Activated CD4-positive, alpha-beta memory T cell treated with anti-CD3 and anti-CD28 coated beads, Interleukin-2, amount 10 ng/mL, durations not matched to agents 7 days and 5 days (primary cell): Measurements from ENCODE around the gene SUOX. TPM values are rescaled to one million over a fixed set of nuclear protein-coding genes. Genes with fewer than 3 reads are reported as not detected.

Experiments
- CTCF ChIA-PET: fragments of 350-600 bp; sonication (Branson Sonifier 250); formaldehyde crosslinking; loops from one replicate; lab custom pipeline; 2021; ENCODE audit warnings: antibody characterized with exemption, inconsistent platforms; lab: Charles Lee
- POLR2A ChIA-PET: fragments of 350-600 bp; sonication (Branson Sonifier 250); formaldehyde crosslinking; loops from one replicate; lab custom pipeline; 2021; ENCODE audit warnings: antibody characterized with exemption; lab: Charles Lee
- DNase-seq: peaks from one replicate; pipeline ENCODE4 v3.0.0-alpha.2; 2020
- H3K27ac Mint-ChIP-seq: one replicate; pipeline ENCODE4 v1.8.0; 2021; ENCODE audit warnings: mild to moderate bottlenecking, mixed read lengths
- H3K27me3 Mint-ChIP-seq: one replicate; pipeline ENCODE4 v1.8.0; 2021; ENCODE audit warnings: mixed read lengths
- H3K36me3 Mint-ChIP-seq: one replicate; pipeline ENCODE4 v1.8.0; 2021; ENCODE audit warnings: low read depth, mixed read lengths
- H3K4me1 Mint-ChIP-seq: one replicate; pipeline ENCODE4 v1.8.0; 2021; ENCODE audit warnings: mixed read lengths
- H3K4me3 Mint-ChIP-seq: one replicate; pipeline ENCODE4 v1.8.0; 2021; ENCODE audit warnings: mild to moderate bottlenecking, mixed read lengths
- H3K9me3 Mint-ChIP-seq: one replicate; pipeline ENCODE4 v1.8.0; 2021; ENCODE audit warnings: mixed read lengths
- total RNA-seq, 2 experiments: library from RNA; stranded (reverse); gene quantifications; one replicate each; pipeline ENCODE4 v1.2.3, GENCODE V29; 2021

Gene SUOX
- total RNA-seq, 2 experiments from 2014 or later: 4.2 to 5.3 TPM

- ChIA-PET POLR2A (interaction anchor here (0.8 to 2.8 kb wide), 9 partner anchors 13 to 441 kb away, joined by 3 to 20 read pairs (median 4); partner anchors contain the start of genes IKZF4, RAB5B, RNF41 and TIMELESS), CTCF (interaction anchor here (1.0 to 3.3 kb wide), 7 partner anchors 11 to 111 kb away, joined by 3 to 20 read pairs (median 5); partner anchors contain the start of genes IKZF4 and SUOX)
- peak; percentile 73 for DNase-seq
- Mint-ChIP-seq H3K4me3 (peak overlapping the region; percentile 86), H3K4me1 (peaks cover 29% of the 10 kb centered on the region), H3K9me3 (no peaks in the 10 kb centered on the region), H3K27me3 (no peaks in the 10 kb centered on the region), H3K36me3 (peaks cover 5% of the 10 kb centered on the region), H3K27ac (peak overlapping the region; percentile 74)
Measured at GRCh38 chr12:56007564-56008559, 10.8 kb downstream of the SUOX start.

GRCh38 chr12:56010111-56010570, 13.1 kb downstream of the SUOX start:
- no peak overlapping the region for H3K4me3 Mint-ChIP-seq
- no peaks in the 10 kb centered on the region for H3K36me3 Mint-ChIP-seq
- no peak overlapping the region for H3K27ac Mint-ChIP-seq
- H3K9me3 Mint-ChIP-seq: no peaks in the 10 kb centered on the region
- no peaks in the 10 kb centered on the region for H3K27me3 Mint-ChIP-seq
- no peak for DNase-seq
- POLR2A ChIA-PET: interaction anchor here (0.7 to 1.2 kb wide), 4 partner anchors 10 to 266 kb away, joined by 3 to 5 read pairs (median 4); partner anchors contain the start of genes IKZF4 and RAB5B
- H3K4me1 Mint-ChIP-seq: peaks cover 34% of the 10 kb centered on the region
- CTCF ChIA-PET: interaction anchor here (0.7 to 3.1 kb wide), 4 partner anchors 14 to 68 kb away, joined by 3 to 18 read pairs (median 3); partner anchors contain the start of gene SUOX

- H3K27ac Mint-ChIP-seq: no peak overlapping the region
- H3K27me3 Mint-ChIP-seq: no peaks in the 10 kb centered on the region
- DNase-seq: no peak
- no peaks in the 10 kb centered on the region for H3K9me3 Mint-ChIP-seq
- no peak overlapping the region for H3K4me3 Mint-ChIP-seq
- POLR2A ChIA-PET: interaction anchor here (0.8 to 1.3 kb wide), 2 partner anchors 9 to 72 kb away, joined by 3 read pairs; partner anchors contain the start of gene IKZF4
- no peaks in the 10 kb centered on the region for H3K36me3 Mint-ChIP-seq
- H3K4me1 Mint-ChIP-seq: peaks cover 36% of the 10 kb centered on the region
- CTCF ChIA-PET: interaction anchor here (1.4 to 3.1 kb wide), 2 partner anchors 15 to 18 kb away, joined by 7 to 18 read pairs; partner anchors contain the start of gene SUOX
Measured at GRCh38 chr12:56011509-56012090, 14.5 kb downstream of the SUOX start.

- H3K36me3 Mint-ChIP-seq: peaks cover 2% of the 10 kb centered on the region
- POLR2A ChIA-PET: interaction anchor here (1.1 kb wide), 1 partner anchor 24 kb away, joined by 3 read pairs; no protein-coding TSS in a partner anchor
- no peak overlapping the region for H3K27ac Mint-ChIP-seq
- no peaks in the 10 kb centered on the region for H3K9me3 Mint-ChIP-seq
- no peak for DNase-seq
- no peaks in the 10 kb centered on the region for H3K27me3 Mint-ChIP-seq
- H3K4me3 Mint-ChIP-seq: no peak overlapping the region
- CTCF ChIA-PET: interaction anchor here (1.6 to 1.8 kb wide), 2 partner anchors 16 to 18 kb away, joined by 6 to 7 read pairs; no protein-coding TSS in a partner anchor
- H3K4me1 Mint-ChIP-seq: peaks cover 27% of the 10 kb centered on the region
Measured at GRCh38 chr12:56013482-56013881, 16.4 kb downstream of the SUOX start.

GRCh38 chr12:56014205-56014604, 17.1 kb downstream of the SUOX start:
- CTCF ChIA-PET: interaction anchor here (1.6 to 1.8 kb wide), 2 partner anchors 15 to 19 kb away, joined by 6 to 7 read pairs; no protein-coding TSS in a partner anchor
- H3K4me1 Mint-ChIP-seq: peaks cover 24% of the 10 kb centered on the region
- peaks cover 4% of the 10 kb centered on the region for H3K36me3 Mint-ChIP-seq
- no peaks in the 10 kb centered on the region for H3K9me3 Mint-ChIP-seq
- no peak overlapping the region for H3K4me3 Mint-ChIP-seq
- H3K27me3 Mint-ChIP-seq: no peaks in the 10 kb centered on the region
- DNase-seq: no peak
- no peak overlapping the region for H3K27ac Mint-ChIP-seq
- POLR2A ChIA-PET: interaction anchor here (1.1 kb wide), 1 partner anchor 23 kb away, joined by 3 read pairs; no protein-coding TSS in a partner anchor

- CTCF ChIA-PET: interaction anchor here (1.4 kb wide), 1 partner anchor 21 kb away, joined by 7 read pairs; no protein-coding TSS in a partner anchor
- H3K27me3 Mint-ChIP-seq: no peaks in the 10 kb centered on the region
- DNase-seq: no peak
- no peak overlapping the region for H3K27ac Mint-ChIP-seq
- no peak overlapping the region for H3K4me3 Mint-ChIP-seq
- H3K36me3 Mint-ChIP-seq: peaks cover 11% of the 10 kb centered on the region
- H3K4me1 Mint-ChIP-seq: peaks cover 39% of the 10 kb centered on the region
- POLR2A ChIA-PET: interaction anchor here (0.8 kb wide), 1 partner anchor 21 kb away, joined by 3 read pairs; no protein-coding TSS in a partner anchor
- no peaks in the 10 kb centered on the region for H3K9me3 Mint-ChIP-seq
Measured at GRCh38 chr12:56017181-56017580, 20.1 kb downstream of the SUOX start.

GRCh38 chr12:56018356-56018755, 21.3 kb downstream of the SUOX start:
- H3K27ac Mint-ChIP-seq: no peak overlapping the region
- no peak for DNase-seq
- H3K36me3 Mint-ChIP-seq: peaks cover 11% of the 10 kb centered on the region
- H3K27me3 Mint-ChIP-seq: no peaks in the 10 kb centered on the region
- peaks cover 50% of the 10 kb centered on the region for H3K4me1 Mint-ChIP-seq
- H3K9me3 Mint-ChIP-seq: no peaks in the 10 kb centered on the region
- ChIA-PET CTCF (interaction anchor here (1.4 to 1.8 kb wide), 2 partner anchors 11 to 22 kb away, joined by 7 to 8 read pairs; no protein-coding TSS in a partner anchor), POLR2A (interaction anchor here (1.0 kb wide), 1 partner anchor 21 kb away, joined by 3 read pairs; no protein-coding TSS in a partner anchor)
- no peak overlapping the region for H3K4me3 Mint-ChIP-seq

GRCh38 chr12:56020423-56021184, 23.5 kb downstream of the SUOX start, which contains the start of gene IKZF4:
IKZF4 (plus strand) TSS chr12:56021043; CDS start chr12:56021494, 451 bp downstream.
- Mint-ChIP-seq H3K9me3 (no peaks in the 10 kb centered on the region), H3K4me3 (peak within 1 kb of the TSS; percentile 98)
- peak; percentile 32 for DNase-seq

GRCh38 chr12:56021889-56022497, 24.9 kb downstream of the SUOX start:
- Mint-ChIP-seq H3K4me3 (peak overlapping the region; percentile 98), H3K36me3 (peaks cover 28% of the 10 kb centered on the region), H3K4me1 (peaks cover 51% of the 10 kb centered on the region), H3K27me3 (no peaks in the 10 kb centered on the region), H3K9me3 (no peaks in the 10 kb centered on the region), H3K27ac (peak overlapping the region; percentile 94)
- no peak for DNase-seq
- POLR2A ChIA-PET: interaction anchor here (0.9 to 3.6 kb wide), 11 partner anchors 11 to 96 kb away, joined by 3 to 20 read pairs (median 6); partner anchors contain the start of genes PA2G4, RAB5B and ZC3H10
- CTCF ChIA-PET: interaction anchor here (1.5 to 4.9 kb wide), 4 partner anchors 13 to 283 kb away, joined by 4 to 32 read pairs (median 6); partner anchors contain the start of gene SUOX

More at GRCh38 chr12:56020423-56021184, 23.5 kb downstream of the SUOX start, which contains the start of gene IKZF4:
- ChIA-PET CTCF (interaction anchor here (1.0 to 4.9 kb wide), 7 partner anchors 9 to 282 kb away, joined by 3 to 32 read pairs (median 4); partner anchors contain the start of genes SUOX and ZC3H10), POLR2A (interaction anchor here (0.6 to 3.6 kb wide), 14 partner anchors 9 to 96 kb away, joined by 3 to 20 read pairs (median 4); partner anchors contain the start of gene PA2G4)
- H3K27me3 Mint-ChIP-seq: no peaks in the 10 kb centered on the region
- H3K27ac Mint-ChIP-seq: peak within 1 kb of the TSS; percentile 94
- H3K4me1 Mint-ChIP-seq: peaks cover 55% of the 10 kb centered on the region
- peaks cover 21% of the 10 kb centered on the region for H3K36me3 Mint-ChIP-seq

- POLR2A ChIA-PET: interaction anchor here (1.6 to 2.0 kb wide), 2 partner anchors 12 to 32 kb away, joined by 4 to 17 read pairs; partner anchors contain the start of gene SUOX
- H3K4me1 Mint-ChIP-seq: peaks cover 54% of the 10 kb centered on the region
- H3K27me3 Mint-ChIP-seq: no peaks in the 10 kb centered on the region
- DNase-seq: no peak
- H3K27ac Mint-ChIP-seq: peak overlapping the region; percentile 59
- CTCF ChIA-PET: interaction anchor here (0.6 to 5.8 kb wide), 16 partner anchors 8 to 1041 kb away, joined by 3 to 98 read pairs (median 6); partner anchors contain the start of genes IKZF4, PA2G4, RAB5B and SUOX
- H3K9me3 Mint-ChIP-seq: no peaks in the 10 kb centered on the region
- peak overlapping the region; percentile 12 for H3K4me3 Mint-ChIP-seq
- peaks cover 64% of the 10 kb centered on the region for H3K36me3 Mint-ChIP-seq
Measured at GRCh38 chr12:56028511-56029165, 31.6 kb downstream of the SUOX start.
